Heart left ventricle (tissue), 16 donors: ENCODE results near the gene MRTFA. TPM values are rescaled to one million over a fixed set of nuclear protein-coding genes. Genes with fewer than 3 reads are reported as not detected.

ENCODE experiments used
- ATAC-seq, 4 donors: fragments of 200-7000 bp; cut with Tn5 transposase; one replicate each; pipeline ENCODE4 v1.9.1; 2020 to 2022; ENCODE audit warnings: moderate library complexity in 4 of 4, mild to moderate bottlenecking in 3 of 4, moderate number of reproducible peaks in 1 of 4
- DNase-seq, 5 donors: peaks; one replicate each; pipeline ENCODE4 v3.0.0-alpha.2; 2020
- H3K27ac ChIP-seq, 12 donors: fragments of 200-600 bp; sonication (generic) in 4 of 12; one replicate each; pipeline versions ENCODE4 v1.5.0 to v1.8.0; 2016 to 2022; ENCODE audit warnings: mild to moderate bottlenecking in 2 of 12
- H3K27me3 ChIP-seq, 9 donors: fragments of 200-600 bp; sonication (generic) in 2 of 9; one replicate each; pipeline versions ENCODE4 v1.5.1 to v1.8.0; 2016 to 2022; ENCODE audit warnings: mild to moderate bottlenecking in 3 of 9
- H3K36me3 ChIP-seq, 9 donors: fragments of 200-600 bp; sonication (generic) in 2 of 9; one replicate each; pipeline versions ENCODE4 v1.5.0 to v1.8.0; 2018 to 2022; ENCODE audit warnings: mild to moderate bottlenecking in 2 of 9
- H3K4me1 ChIP-seq, 12 donors: fragments of 200-600 bp; sonication (generic) in 4 of 12; one replicate each; pipeline versions ENCODE4 v1.5.0 to v1.8.0; 2016 to 2022; ENCODE audit warnings: mild to moderate bottlenecking in 3 of 12
- H3K4me3 ChIP-seq, 12 donors: fragments of 200-600 bp; sonication (generic) in 4 of 12; one replicate each; pipeline versions ENCODE4 v1.5.0 to v1.8.0; 2017 to 2022; ENCODE audit warnings: mild to moderate bottlenecking in 9 of 12, moderate library complexity in 4 of 12
- H3K9me3 ChIP-seq, 12 donors: fragments of 200-600 bp; sonication (generic) in 4 of 12; one replicate each; pipeline versions ENCODE4 v1.5.0 to v1.8.0; 2016 to 2022; ENCODE audit warnings: mild to moderate bottlenecking in 1 of 12
- CTCF ChIP-seq, 12 donors: fragments of 200-600 bp; sonication (generic) in 4 of 12; IDR thresholded peaks; one replicate each; pipeline versions ENCODE4 v1.5.0 to v1.8.0; 2018 to 2022; ENCODE audit warnings: antibody characterized with exemption in 12 of 12, mild to moderate bottlenecking in 5 of 12
- POLR2A ChIP-seq, 2 donors: fragments of 450-650 bp; IDR thresholded peaks; one replicate each; pipeline ENCODE4 v1.6.1; 2017; ENCODE audit warnings: antibody characterized with exemption in 2 of 2, mild to moderate bottlenecking in 2 of 2, moderate library complexity in 2 of 2
- WGBS, 4 donors: extraction: QIAGEN DNeasy Blood & Tissue Kit in 2 of 4; methylation state at CpG; one replicate each; pipeline versions ENCODE4 v1.1.5 to v1.1.7; 2013 to 2018; 5-methylcytosine and 5-hydroxymethylcytosine counted together
- intact Hi-C, 10 donors: fragments of 100-400 bp; cut with DNase I; formaldehyde crosslinking; loops; one replicate each; pipeline versions ENCODE4 v1.11.1 to v1.14.2; 2022
- polyA plus RNA-seq, 2 donors: library from polyadenylated mRNA; stranded (reverse); fragments of 200-250 nt; gene quantifications; one replicate each; pipeline ENCODE4 v1.2.3, GENCODE V29; 2013
- total RNA-seq, 9 donors: library from RNA; depleted of rRNA in 2 of 9; stranded (reverse); fragments of >200 nt in 2 of 9; fragmentation: NEBNext Ultra II Directional in 3 of 9; extraction: Animal tissue kit (Norgen Biotek cat#: 25700) in 3 of 9; gene quantifications; one replicate each; pipeline versions ENCODE4 v1.1.0 to v1.2.4, GENCODE V29; 2016 to 2023
- donor health status: ischemic (EF 13 %, LVEDD 7.1; RV severe dilation, severe dysfunction).
- donor health status: healthy with polysubstance abuse.
- donor health status: DM: no; HTN: yes; CAD: no.
- donor health status: DM: no; HTN: no; CAD: no.
- donor health status: ischemic (EF 25% LVEDD 6.9; RV normal size, moderate dysfunction).
- donor health status: ischemic (EF 25% LVEDD 5.7; RV mildly dilated, moderate dysfunction).
- donor health status: healthy.
- donor health status: DM: yes; HTN: yes; CAD: no.
- donor health status: ischemic (EF 35%, LVEDD 5.7; RV mildly dilated, moderate dysfunction).
- donor health status: nonischemic (EF 11% LVEDD 7.7; RV severe dilation, severe dysfunction).
- donor health status: DM: yes; HTN: yes; CAD: no.
- donor health status: PGD.
- donor health status: ischemic (EF 29% LVEDD 5.4; RV normal size, mild dysfunction).
- donor health status: nonischemic (EF 23%, LVEDD 6.1; RV moderate dilation, normal function).

The MRTFA gene
- total and polyA plus RNA-seq, 11 donors, result 14.0 to 52.6 (median 26.9) TPM

DNA sequence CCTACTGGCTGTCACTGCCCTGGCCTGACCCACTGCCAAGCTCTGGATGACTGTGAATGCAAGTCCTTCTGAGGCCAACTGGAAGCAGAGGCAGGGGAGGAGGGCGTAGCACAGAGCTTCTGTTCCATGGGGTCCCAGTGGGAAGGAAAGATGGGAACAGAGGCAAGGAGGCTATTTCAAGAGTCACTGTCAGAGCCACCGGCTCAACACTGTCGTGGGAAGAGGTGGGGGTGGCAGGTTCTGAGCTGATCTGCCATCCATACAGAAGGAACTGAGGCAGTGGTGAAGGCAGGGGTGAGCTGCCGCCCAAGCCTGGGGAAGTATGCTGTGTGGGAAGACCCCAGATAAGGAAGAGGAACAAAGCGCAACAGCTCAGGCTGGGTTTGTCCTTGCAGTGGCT is 211.4 kb downstream of the MRTFA start:
- DNase-seq, result no peak
- H3K27ac ChIP-seq, result no peak overlapping the region
- peaks cover 0 to 99% (median 84%) of the 10 kb centered on the region in 9 donors for H3K36me3 ChIP-seq
- WGBS, 4 donors, result 80 to 93% (median 83%) methylated on average over 5 of the region's 5 CpGs
- H3K27me3 ChIP-seq, result no peaks in the 10 kb centered on the region
- no peak for ATAC-seq
- intact Hi-C loops, result loop anchor here in 1 of 10 donors (10.0 kb wide), 1 partner anchor 330 kb away; no protein-coding TSS in a partner anchor
- no peak overlapping the region for H3K4me3 ChIP-seq
- no peak for TF ChIP-seq CTCF (IDR thresholded peaks at IDR 0.05)
- TF ChIP-seq POLR2A (IDR thresholded peaks at IDR 0.05), result no peak
- H3K4me1 ChIP-seq, result peaks cover 0 to 46% (median 6%) of the 10 kb centered on the region in 12 donors
- no peaks in the 10 kb centered on the region for H3K9me3 ChIP-seq

DNA sequence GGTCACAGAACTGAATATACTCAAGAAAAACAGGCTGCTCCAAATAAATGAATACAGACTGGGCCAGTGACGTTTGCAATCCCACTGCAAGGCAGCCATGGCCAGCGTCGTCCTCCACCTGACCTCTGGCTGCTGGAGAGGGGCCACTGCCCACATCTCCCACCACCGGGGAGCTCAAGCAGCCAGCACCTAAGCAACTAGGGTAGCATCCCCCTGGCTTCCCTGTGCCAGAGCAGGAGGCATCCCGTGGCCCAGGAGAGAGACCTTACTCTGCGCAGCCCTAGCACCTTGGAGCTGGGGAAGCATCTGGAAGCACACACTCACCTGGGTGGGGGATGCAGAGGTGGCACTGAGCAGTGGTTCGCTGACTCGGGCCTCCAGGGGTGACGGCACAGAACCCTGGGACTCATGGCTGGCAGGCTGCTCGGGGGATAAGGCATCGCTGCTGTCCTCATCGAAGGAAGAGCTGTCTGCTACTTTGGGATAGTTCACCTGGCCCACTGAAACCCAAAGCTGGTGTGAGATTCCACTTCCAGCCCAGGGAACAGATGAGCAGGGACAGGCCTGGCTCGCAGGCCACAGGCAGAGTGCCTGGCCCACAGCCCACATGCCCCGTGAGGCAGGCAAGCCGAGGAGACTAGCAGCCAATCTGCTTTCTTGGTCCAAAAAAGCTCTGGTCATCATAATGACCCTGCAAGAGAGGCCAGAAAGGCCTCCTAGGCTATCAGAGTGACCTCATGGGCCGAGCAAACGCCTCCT is 212.5 kb downstream of the MRTFA start:
- Histone ChIP-seq H3K9me3 (no peaks in the 10 kb centered on the region), H3K27me3 (no peaks in the 10 kb centered on the region), H3K4me1 (peaks cover 0 to 46% (median 6%) of the 10 kb centered on the region in 12 donors), H3K27ac (no peak overlapping the region), H3K36me3 (peaks cover 0 to 99% (median 84%) of the 10 kb centered on the region in 9 donors), H3K4me3 (no peak overlapping the region)
- TF ChIP-seq POLR2A (IDR thresholded peaks at IDR 0.05) (no peak), CTCF (IDR thresholded peaks at IDR 0.05) (no peak)
- ATAC-seq (no peak), DNase-seq (no peak)
- intact Hi-C loops, result loop anchor here in 1 of 10 donors (10.0 kb wide), 1 partner anchor 331 kb away; no protein-coding TSS in a partner anchor
- WGBS, 4 donors, result 82 to 91% (median 87%) methylated on average over 11 to 17 of the region's 17 CpGs

- Histone ChIP-seq H3K27me3 (no peaks in the 10 kb centered on the region), H3K27ac (no peak overlapping the region), H3K4me3 (no peak overlapping the region), H3K36me3 (peaks cover 0 to 99% (median 84%) of the 10 kb centered on the region in 9 donors), H3K9me3 (no peaks in the 10 kb centered on the region), H3K4me1 (peaks cover 0 to 46% (median 6%) of the 10 kb centered on the region in 12 donors)
- DNase-seq, result no peak
- no peak for TF ChIP-seq CTCF (IDR thresholded peaks at IDR 0.05)
- no peak for TF ChIP-seq POLR2A (IDR thresholded peaks at IDR 0.05)
- WGBS, 4 donors, result 75 to 86% (median 80%) methylated on average over 5 of the region's 5 CpGs
- ATAC-seq, result no peak
- intact Hi-C loops, result loop anchor here in 1 of 10 donors (10.0 kb wide), 1 partner anchor 332 kb away; no protein-coding TSS in a partner anchor
Observed at GRCh38 chr22:40423310-40423688, 213.2 kb downstream of the MRTFA start.

GRCh38 chr22:40422558-40423309 is 213.8 kb downstream of the MRTFA start:
- H3K36me3 ChIP-seq, result peaks cover 0 to 99% (median 84%) of the 10 kb centered on the region in 9 donors
- H3K4me3 ChIP-seq, result no peak overlapping the region
- ATAC-seq, result peak in 2 of 4 donors; percentile 19 to 35
- 87 to 94% (median 93%) methylated on average over 8 to 9 of the region's 9 CpGs for WGBS, 4 donors
- peaks cover 0 to 46% (median 6%) of the 10 kb centered on the region in 12 donors for H3K4me1 ChIP-seq
- H3K9me3 ChIP-seq, result no peaks in the 10 kb centered on the region
- DNase-seq, result no peak
- H3K27ac ChIP-seq, result peak overlapping the region in 1 of 12 donors; percentile 59
- H3K27me3 ChIP-seq, result no peaks in the 10 kb centered on the region
- TF ChIP-seq CTCF (IDR thresholded peaks at IDR 0.05) (no peak), POLR2A (IDR thresholded peaks at IDR 0.05) (no peak)
- intact Hi-C loops, result loop anchor here in 1 of 10 donors (10.0 kb wide), 1 partner anchor 332 kb away; no protein-coding TSS in a partner anchor
